ENCODE data around the gene ZNF296. TPM values are rescaled to one million over a fixed set of nuclear protein-coding genes. Genes with fewer than 3 reads are reported as not detected.
"Not testable (repeated sequence)": the region's sequence is repeated elsewhere in the genome, so short reads cannot be mapped to it uniquely, and the experiment has no call there.

Gene ZNF296
- 0.20 TPM for total RNA-seq
- long read RNA-seq, partial matches to known transcripts, result 0 of 1 reads
- long read RNA-seq, other reads (novel, unspliced or antisense), result 0 of 1 reads

- ATAC-seq, result peak; percentile 71
- peak; percentile 85 for DNase-seq
- intact Hi-C loops (cut with micrococcal nuclease), result no loop called here
These were observed at the start of gene ZNF296 for GRCh38 chr19:45076029-45076850. TSS of gene ZNF296 (minus strand) at chr19:45076478. CDS start at chr19:45076373, 105 bp downstream.

- DNase-seq, result no peak
- intact Hi-C loops (cut with micrococcal nuclease), result no loop called here
- ATAC-seq, result no peak
These were observed 49.1 kb upstream of the ZNF296 start for GRCh38 chr19:45125360-45125759.

GRCh38 chr19:45124021-45124420 is 47.7 kb upstream of the ZNF296 start:
- no peak for DNase-seq
- intact Hi-C loops (cut with micrococcal nuclease), result no loop called here
- no peak for ATAC-seq

- DNase-seq (no peak), ATAC-seq (no peak)
- intact Hi-C loops (cut with micrococcal nuclease), result no loop called here
These were observed 47.2 kb upstream of the ZNF296 start for GRCh38 chr19:45123440-45123850.

- ATAC-seq, result no peak
- intact Hi-C loops (cut with micrococcal nuclease), result no loop called here
These were observed 46.6 kb upstream of the ZNF296 start for GRCh38 chr19:45122832-45123231.

GRCh38 chr19:45121827-45122345 is 45.6 kb upstream of the ZNF296 start:
- DNase-seq, result no peak
- ATAC-seq, result no peak
- intact Hi-C loops (cut with micrococcal nuclease), result no loop called here

More at GRCh38 chr19:45122832-45123231, 46.6 kb upstream of the ZNF296 start:
- DNase-seq, result no peak

GRCh38 chr19:45119582-45119981 is 43.3 kb upstream of the ZNF296 start:
- DNase-seq (no peak), ATAC-seq (no peak)
- intact Hi-C loops (cut with micrococcal nuclease), result no loop called here

GRCh38 chr19:45118591-45119355 is 42.5 kb upstream of the ZNF296 start:
- DNase-seq; intact Hi-C loops (cut with micrococcal nuclease); ATAC-seq: not testable (repeated sequence)

GRCh38 chr19:45118106-45118505 is 41.8 kb upstream of the ZNF296 start:
- DNase-seq, result no peak
- ATAC-seq, result peak; percentile 10
- intact Hi-C loops (cut with micrococcal nuclease), result no loop called here

GRCh38 chr19:45117671-45118070 is 41.4 kb upstream of the ZNF296 start:
- intact Hi-C loops (cut with micrococcal nuclease), result no loop called here
- DNase-seq (no peak), ATAC-seq (no peak)

GRCh38 chr19:45117167-45117594 is 40.9 kb upstream of the ZNF296 start:
- ATAC-seq, result no peak
- intact Hi-C loops (cut with micrococcal nuclease), result no loop called here

GRCh38 chr19:45115809-45116615 is 39.7 kb upstream of the ZNF296 start:
- intact Hi-C loops (cut with micrococcal nuclease), result no loop called here
- ATAC-seq (no peak), DNase-seq (no peak)

More at GRCh38 chr19:45117167-45117594, 40.9 kb upstream of the ZNF296 start:
- no peak for DNase-seq

GRCh38 chr19:45114116-45114515 is 37.8 kb upstream of the ZNF296 start:
- ATAC-seq (no peak), DNase-seq (no peak)
- intact Hi-C loops (cut with micrococcal nuclease), result no loop called here

GRCh38 chr19:45113628-45114027 is 37.4 kb upstream of the ZNF296 start:
- ATAC-seq, result no peak
- DNase-seq, result no peak
- intact Hi-C loops (cut with micrococcal nuclease), result no loop called here

GRCh38 chr19:45112111-45112827 is 36.0 kb upstream of the ZNF296 start:
- no peak for DNase-seq
- ATAC-seq, result no peak
- intact Hi-C loops (cut with micrococcal nuclease), result no loop called here

GRCh38 chr19:45110851-45111266 is 34.6 kb upstream of the ZNF296 start:
- ATAC-seq (peak; percentile 38), DNase-seq (no peak)
- intact Hi-C loops (cut with micrococcal nuclease), result no loop called here

GRCh38 chr19:45107621-45108150 is 31.4 kb upstream of the ZNF296 start:
- intact Hi-C loops (cut with micrococcal nuclease), result no loop called here
- no peak for ATAC-seq
- DNase-seq, result no peak

GRCh38 chr19:45106363-45106762 is 30.1 kb upstream of the ZNF296 start:
- intact Hi-C loops (cut with micrococcal nuclease); DNase-seq; ATAC-seq: not testable (repeated sequence)

Data from left ventricle myocardium superior (tissue), 1 donor.